Measurements from ENCODE around the gene ERICH4. TPM values are rescaled to one million over a fixed set of nuclear protein-coding genes. Genes with fewer than 3 reads are reported as not detected.
A peak's percentile ranks its signal among the peaks of the same experiment; 100 is the strongest.

The ERICH4 gene
- total RNA-seq, 4 donors from 2014 or later = not detected

- Histone ChIP-seq H3K36me3 (peaks cover 0 to 19% (median 0%) of the 10 kb centered on the region in 3 donors), H3K27me3 (no peaks in the 10 kb centered on the region), H3K4me3 (peak overlapping the region; percentile 74 to 99 (median 96)), H3K9me3 (no peaks in the 10 kb centered on the region), H3K4me1 (peaks cover 0 to 68% (median 23%) of the 10 kb centered on the region in 4 donors), H3K27ac (peak overlapping the region in 3 of 4 donors; percentile 91 to 97 (median 93))
- TF ChIP-seq POLR2A (IDR thresholded peaks at IDR 0.05) = no peak
- TF ChIP-seq CTCF (IDR thresholded peaks at IDR 0.05) = no peak
- TF ChIP-seq EP300 (IDR thresholded peaks at IDR 0.05) = no peak
- 55 to 65% methylated on average over 3 of the region's 3 CpGs for WGBS, 2 donors
- DNase-seq (ENCODE audit: low spot score in 2 of 2) = no peak
Observed at GRCh38 chr19:41398598-41398997, 44.4 kb upstream of the ERICH4 start.

GRCh38 chr19:41399091-41399490 lies 43.9 kb upstream of the ERICH4 start:
- WGBS, 2 donors = 84 to 94% methylated on average over 3 of the region's 3 CpGs

GRCh38 chr19:41399525-41399924 lies 43.4 kb upstream of the ERICH4 start:
- Histone ChIP-seq H3K36me3 (peaks cover 0 to 19% (median 0%) of the 10 kb centered on the region in 3 donors), H3K9me3 (no peaks in the 10 kb centered on the region), H3K27me3 (no peaks in the 10 kb centered on the region), H3K4me3 (no peak overlapping the region), H3K4me1 (peaks cover 0 to 69% (median 23%) of the 10 kb centered on the region in 4 donors), H3K27ac (no peak overlapping the region)
- 80 to 91% methylated on average over 2 of the region's 2 CpGs for WGBS, 2 donors
- no peak for DNase-seq (ENCODE audit: low spot score in 2 of 2)
- TF ChIP-seq CTCF (IDR thresholded peaks at IDR 0.05) (no peak), POLR2A (IDR thresholded peaks at IDR 0.05) (no peak), EP300 (IDR thresholded peaks at IDR 0.05) (no peak)

More at GRCh38 chr19:41399091-41399490, 43.9 kb upstream of the ERICH4 start:
- H3K27ac ChIP-seq = peak overlapping the region in 1 of 4 donors; percentile 97
- H3K36me3 ChIP-seq = peaks cover 0 to 19% (median 0%) of the 10 kb centered on the region in 3 donors
- H3K4me1 ChIP-seq = peaks cover 0 to 69% (median 23%) of the 10 kb centered on the region in 4 donors
- TF ChIP-seq CTCF (IDR thresholded peaks at IDR 0.05) (no peak), POLR2A (IDR thresholded peaks at IDR 0.05) (no peak), EP300 (IDR thresholded peaks at IDR 0.05) (no peak)
- no peak for DNase-seq (ENCODE audit: low spot score in 2 of 2)
- H3K27me3 ChIP-seq = no peaks in the 10 kb centered on the region
- no peaks in the 10 kb centered on the region for H3K9me3 ChIP-seq
- peak overlapping the region in 1 of 4 donors; percentile 96 for H3K4me3 ChIP-seq

GRCh38 chr19:41401483-41401882 lies 41.5 kb upstream of the ERICH4 start:
- H3K27me3 ChIP-seq = no peaks in the 10 kb centered on the region
- WGBS, 2 donors = 68 to 80% methylated on average over 4 of the region's 4 CpGs
- H3K9me3 ChIP-seq = no peaks in the 10 kb centered on the region
- no peak for DNase-seq (ENCODE audit: low spot score in 2 of 2)
- TF ChIP-seq CTCF (IDR thresholded peaks at IDR 0.05) (no peak), POLR2A (IDR thresholded peaks at IDR 0.05) (no peak), EP300 (IDR thresholded peaks at IDR 0.05) (no peak)
- H3K36me3 ChIP-seq = peaks cover 0 to 23% (median 0%) of the 10 kb centered on the region in 3 donors
- peaks cover 0 to 70% (median 18%) of the 10 kb centered on the region in 4 donors for H3K4me1 ChIP-seq
- no peak overlapping the region for H3K4me3 ChIP-seq
- H3K27ac ChIP-seq = no peak overlapping the region

GRCh38 chr19:41402010-41402409 lies 40.9 kb upstream of the ERICH4 start:
- no peak for DNase-seq (ENCODE audit: low spot score in 2 of 2)
- Histone ChIP-seq H3K27ac (no peak overlapping the region), H3K9me3 (no peaks in the 10 kb centered on the region), H3K4me3 (no peak overlapping the region), H3K4me1 (peaks cover 0 to 70% (median 13%) of the 10 kb centered on the region in 4 donors), H3K36me3 (peaks cover 0 to 23% (median 0%) of the 10 kb centered on the region in 3 donors), H3K27me3 (no peaks in the 10 kb centered on the region)
- TF ChIP-seq CTCF (IDR thresholded peaks at IDR 0.05) (no peak), POLR2A (IDR thresholded peaks at IDR 0.05) (no peak), EP300 (IDR thresholded peaks at IDR 0.05) (no peak)
- WGBS, 2 donors = 46 to 52% methylated on average over 3 of the region's 3 CpGs

Data from tibial nerve (tissue), 4 donors.